Activated CD8-positive, alpha-beta T cell treated with anti-CD3 and anti-CD28 coated beads for 36 hours (primary cell): Measurements from ENCODE around the gene LAMC1. TPM values are rescaled to one million over a fixed set of nuclear protein-coding genes. Genes with fewer than 3 reads are reported as not detected.

Experiments used
- ATAC-seq: fragments of 200-7000 bp; cut with Tn5 transposase; one replicate; pipeline ENCODE4 v1.10.0; 2021; ENCODE audit warnings: mild to moderate bottlenecking, moderate library complexity
- CTCF ChIA-PET: fragments of 350-600 bp; sonication (Branson Sonifier 250); formaldehyde crosslinking; loops from one replicate; lab custom pipeline; 2021; ENCODE audit warnings: antibody characterized with exemption; lab: Charles Lee
- POLR2A ChIA-PET: fragments of 350-600 bp; sonication (Branson Sonifier 250); formaldehyde crosslinking; loops from one replicate; lab custom pipeline; 2021; ENCODE audit warnings: antibody characterized with exemption; lab: Charles Lee
- DNase-seq: peaks from one replicate; pipeline ENCODE4 v3.0.0-alpha.2; 2020
- H3K27ac Mint-ChIP-seq: one replicate; pipeline ENCODE4 v1.8.0; 2021; ENCODE audit warnings: mild to moderate bottlenecking, mixed read lengths
- H3K27me3 Mint-ChIP-seq: one replicate; pipeline ENCODE4 v1.8.0; 2021; ENCODE audit warnings: mixed read lengths
- H3K36me3 Mint-ChIP-seq: one replicate; pipeline ENCODE4 v1.8.0; 2021; ENCODE audit warnings: low read depth, mixed read lengths
- H3K4me1 Mint-ChIP-seq: one replicate; pipeline ENCODE4 v1.8.0; 2021; ENCODE audit warnings: low read depth, mixed read lengths
- H3K4me3 Mint-ChIP-seq: one replicate; pipeline ENCODE4 v1.8.0; 2021; ENCODE audit warnings: mild to moderate bottlenecking, moderate library complexity, mixed read lengths
- H3K9me3 Mint-ChIP-seq: one replicate; pipeline ENCODE4 v1.8.0; 2021; ENCODE audit warnings: mixed read lengths
- CTCF ChIP-seq: fragments of 200-600 bp; IDR thresholded peaks from one replicate; pipeline ENCODE4 v1.8.0; 2022; ENCODE audit warnings: antibody characterized with exemption, mild to moderate bottlenecking
- intact Hi-C: fragments of 100-400 bp; cut with micrococcal nuclease; formaldehyde crosslinking; loops from one replicate; pipeline ENCODE4 v1.10.0; 2022
- total RNA-seq, 2 experiments: library from RNA; stranded (reverse); gene quantifications; one replicate each; pipeline ENCODE4 v1.2.3, GENCODE V29; 2021

Gene LAMC1
- total RNA-seq, 2 experiments from 2014 or later: 0.22 to 0.23 TPM

- ATAC-seq (no peak), DNase-seq (no peak)
- H3K4me1 Mint-ChIP-seq: no peaks in the 10 kb centered on the region
- H3K4me3 Mint-ChIP-seq: no peak overlapping the region
- intact Hi-C loops: no loop called here
- H3K36me3 Mint-ChIP-seq: no peaks in the 10 kb centered on the region
- no peak for TF ChIP-seq CTCF
- peaks cover 4% of the 10 kb centered on the region for H3K27me3 Mint-ChIP-seq
- H3K9me3 Mint-ChIP-seq: peaks cover 2% of the 10 kb centered on the region
- H3K27ac Mint-ChIP-seq: no peak overlapping the region
- ChIA-PET CTCF (no interaction called here), POLR2A (no interaction called here)
Observed at GRCh38 chr1:183173828-183174227, 150.6 kb downstream of the LAMC1 start.

- H3K4me3 Mint-ChIP-seq: no peak overlapping the region
- H3K36me3 Mint-ChIP-seq: no peaks in the 10 kb centered on the region
- H3K27ac Mint-ChIP-seq: no peak overlapping the region
- CTCF ChIA-PET: no interaction called here
- ATAC-seq (no peak), DNase-seq (no peak)
- H3K27me3 Mint-ChIP-seq: peaks cover 4% of the 10 kb centered on the region
- H3K4me1 Mint-ChIP-seq: peaks cover 4% of the 10 kb centered on the region
- no peak for TF ChIP-seq CTCF
- intact Hi-C loops: no loop called here
- POLR2A ChIA-PET: interaction anchor here (0.6 kb wide), 1 partner anchor 55 kb away, joined by 3 read pairs; no protein-coding TSS in a partner anchor
- H3K9me3 Mint-ChIP-seq: peaks cover 2% of the 10 kb centered on the region
Observed at GRCh38 chr1:183175631-183176030, 152.4 kb downstream of the LAMC1 start.

GRCh38 chr1:183178545-183178944 lies 155.3 kb downstream of the LAMC1 start:
- CTCF ChIA-PET: no interaction called here
- intact Hi-C loops: no loop called here
- DNase-seq (no peak), ATAC-seq (no peak)
- Mint-ChIP-seq H3K4me1 (peaks cover 8% of the 10 kb centered on the region), H3K27ac (no peak overlapping the region), H3K36me3 (no peaks in the 10 kb centered on the region), H3K4me3 (no peak overlapping the region), H3K9me3 (peaks cover 2% of the 10 kb centered on the region), H3K27me3 (peaks cover 4% of the 10 kb centered on the region)
- POLR2A ChIA-PET: no interaction called here
- TF ChIP-seq CTCF: no peak

GRCh38 chr1:183179033-183179432 lies 155.8 kb downstream of the LAMC1 start:
- intact Hi-C loops: no loop called here
- ATAC-seq (no peak), DNase-seq (no peak)
- peaks cover 4% of the 10 kb centered on the region for H3K27me3 Mint-ChIP-seq
- peaks cover 2% of the 10 kb centered on the region for H3K9me3 Mint-ChIP-seq
- ChIA-PET CTCF (no interaction called here), POLR2A (no interaction called here)
- no peak overlapping the region for H3K27ac Mint-ChIP-seq
- no peak for TF ChIP-seq CTCF
- H3K4me1 Mint-ChIP-seq: peaks cover 8% of the 10 kb centered on the region
- H3K4me3 Mint-ChIP-seq: no peak overlapping the region
- H3K36me3 Mint-ChIP-seq: no peaks in the 10 kb centered on the region

- CTCF ChIA-PET: no interaction called here
- no peak overlapping the region for H3K27ac Mint-ChIP-seq
- H3K4me1 Mint-ChIP-seq: peaks cover 8% of the 10 kb centered on the region
Observed at GRCh38 chr1:183180218-183180617, 157.0 kb downstream of the LAMC1 start.

More at GRCh38 chr1:183180218-183180617, 157.0 kb downstream of the LAMC1 start:
- intact Hi-C loops: no loop called here
- TF ChIP-seq CTCF: no peak
- Mint-ChIP-seq H3K9me3 (no peaks in the 10 kb centered on the region), H3K4me3 (no peak overlapping the region), H3K27me3 (no peaks in the 10 kb centered on the region), H3K36me3 (no peaks in the 10 kb centered on the region)
- no peak for ATAC-seq
- no peak for DNase-seq
- POLR2A ChIA-PET: no interaction called here
